ENCODE results near the gene IL1A.

GRCh38 chr2:112783187-112783714 is 1.0 kb downstream of the IL1A start:
- TF ChIP-seq POLR2A (IDR thresholded peaks at IDR 0.05; ENCODE audit: low read depth) (no peak), CTCF (IDR thresholded peaks at IDR 0.05) (no peak), POLR2AphosphoS5 (IDR thresholded peaks at IDR 0.05) (no peak)

Measured in esophagus muscularis mucosa (tissue), 3 donors.